Endothelial cell (in vitro differentiated cells): ENCODE data around the gene DCAF15. TPM values are rescaled to one million over a fixed set of nuclear protein-coding genes. Genes with fewer than 3 reads are reported as not detected.

Source experiments
- DNase-seq: peaks from one replicate; pipeline ENCODE4 v3.0.0; 2021; ENCODE audit warnings: low spot score
- H3K27ac Mint-ChIP-seq: one replicate; pipeline ENCODE4 v1.8.0; 2021; ENCODE audit warnings: mixed read lengths, inconsistent platforms; ENCODE audit not compliant: unreplicated experiment
- H3K27me3 Mint-ChIP-seq: one replicate; pipeline ENCODE4 v1.8.0; 2021; ENCODE audit warnings: mild to moderate bottlenecking, moderate library complexity, mixed read lengths, inconsistent platforms; ENCODE audit not compliant: unreplicated experiment
- H3K36me3 Mint-ChIP-seq: one replicate; pipeline ENCODE4 v1.8.0; 2021; ENCODE audit warnings: mild to moderate bottlenecking, low read depth, mixed read lengths, inconsistent platforms; ENCODE audit not compliant: unreplicated experiment
- H3K4me1 Mint-ChIP-seq: one replicate; pipeline ENCODE4 v1.8.0; 2021; ENCODE audit warnings: mild to moderate bottlenecking, mixed read lengths, inconsistent platforms; ENCODE audit not compliant: unreplicated experiment
- H3K4me3 Mint-ChIP-seq: one replicate; pipeline ENCODE4 v1.8.0; 2021; ENCODE audit warnings: mild to moderate bottlenecking, mixed read lengths, inconsistent platforms; ENCODE audit not compliant: unreplicated experiment
- H3K9me3 Mint-ChIP-seq: one replicate; pipeline ENCODE4 v1.8.0; 2021; ENCODE audit warnings: mixed read lengths, inconsistent platforms; ENCODE audit not compliant: unreplicated experiment
- total RNA-seq: library from RNA; stranded (reverse); fragmentation: NEBNext Ultra II Directional; extraction: Animal tissue kit (Norgen Biotek cat#: 25700); gene quantifications from one replicate; pipeline ENCODE4 v1.2.1, GENCODE V29; 2021; ENCODE audit not compliant: unreplicated experiment
- TF ChIP-seq, protein P1 (sequence below): fragments of 200-600 bp; sonication (generic); IDR thresholded peaks from one replicate; pipeline ENCODE4 v1.5.0; 2021; ENCODE audit warnings: antibody characterized with exemption; ENCODE audit not compliant: unreplicated experiment

DCAF15 gene
- total RNA-seq, 1 donor from 2014 or later, result 53.0 TPM

- H3K9me3 Mint-ChIP-seq, result no peaks in the 10 kb centered on the region
Measured at GRCh38 chr19:13946414-13946813, 5.9 kb upstream of the DCAF15 start.

GRCh38 chr19:13951043-13951442 lies 1.3 kb upstream of the DCAF15 start:
- no peak overlapping the region for H3K4me3 Mint-ChIP-seq
- H3K9me3 Mint-ChIP-seq, result no peaks in the 10 kb centered on the region
- no peak for DNase-seq
- peaks cover 5% of the 10 kb centered on the region for H3K4me1 Mint-ChIP-seq
- no peak overlapping the region for H3K27ac Mint-ChIP-seq
- TF ChIP-seq, protein P1, sequence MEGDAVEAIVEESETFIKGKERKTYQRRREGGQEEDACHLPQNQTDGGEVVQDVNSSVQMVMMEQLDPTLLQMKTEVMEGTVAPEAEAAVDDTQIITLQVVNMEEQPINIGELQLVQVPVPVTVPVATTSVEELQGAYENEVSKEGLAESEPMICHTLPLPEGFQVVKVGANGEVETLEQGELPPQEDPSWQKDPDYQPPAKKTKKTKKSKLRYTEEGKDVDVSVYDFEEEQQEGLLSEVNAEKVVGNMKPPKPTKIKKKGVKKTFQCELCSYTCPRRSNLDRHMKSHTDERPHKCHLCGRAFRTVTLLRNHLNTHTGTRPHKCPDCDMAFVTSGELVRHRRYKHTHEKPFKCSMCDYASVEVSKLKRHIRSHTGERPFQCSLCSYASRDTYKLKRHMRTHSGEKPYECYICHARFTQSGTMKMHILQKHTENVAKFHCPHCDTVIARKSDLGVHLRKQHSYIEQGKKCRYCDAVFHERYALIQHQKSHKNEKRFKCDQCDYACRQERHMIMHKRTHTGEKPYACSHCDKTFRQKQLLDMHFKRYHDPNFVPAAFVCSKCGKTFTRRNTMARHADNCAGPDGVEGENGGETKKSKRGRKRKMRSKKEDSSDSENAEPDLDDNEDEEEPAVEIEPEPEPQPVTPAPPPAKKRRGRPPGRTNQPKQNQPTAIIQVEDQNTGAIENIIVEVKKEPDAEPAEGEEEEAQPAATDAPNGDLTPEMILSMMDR, result no peak
- no peaks in the 10 kb centered on the region for H3K36me3 Mint-ChIP-seq
- peaks cover 6% of the 10 kb centered on the region for H3K27me3 Mint-ChIP-seq

More at GRCh38 chr19:13946414-13946813, 5.9 kb upstream of the DCAF15 start:
- no peak for DNase-seq
- Mint-ChIP-seq H3K4me1 (no peaks in the 10 kb centered on the region), H3K4me3 (no peak overlapping the region), H3K36me3 (no peaks in the 10 kb centered on the region), H3K27ac (no peak overlapping the region), H3K27me3 (peaks cover 3% of the 10 kb centered on the region)
- TF ChIP-seq, protein P1, result no peak

DNA sequence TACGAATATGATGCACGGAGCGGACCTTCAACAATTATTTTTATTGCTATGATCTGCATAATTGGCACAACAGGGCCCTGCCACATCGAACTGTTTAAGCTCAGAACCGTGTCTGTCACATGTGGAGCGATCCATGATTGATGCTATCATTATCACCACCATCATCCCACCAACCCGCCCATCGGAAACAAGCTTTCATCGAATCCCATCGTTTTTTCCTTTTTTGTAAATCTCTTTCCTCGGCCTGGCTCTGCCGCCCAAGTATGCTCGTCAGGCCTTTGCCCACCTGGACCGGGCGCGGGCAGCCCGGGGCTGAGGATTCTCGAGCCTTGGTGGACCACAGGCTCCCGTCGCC lies 533 bp upstream of the DCAF15 start:
- Mint-ChIP-seq H3K4me3 (peak overlapping the region; percentile 89), H3K27ac (peak overlapping the region; percentile 85), H3K4me1 (peaks cover 5% of the 10 kb centered on the region), H3K9me3 (no peaks in the 10 kb centered on the region), H3K27me3 (peaks cover 9% of the 10 kb centered on the region), H3K36me3 (no peaks in the 10 kb centered on the region)
- DNase-seq, result no peak
- TF ChIP-seq, protein P1, result no peak

- TF ChIP-seq, protein P1, result no peak
- no peak for DNase-seq
- peaks cover 3% of the 10 kb centered on the region for H3K36me3 Mint-ChIP-seq
- H3K27ac Mint-ChIP-seq, result no peak overlapping the region
- peak overlapping the region; percentile 90 for H3K4me3 Mint-ChIP-seq
- no peaks in the 10 kb centered on the region for H3K9me3 Mint-ChIP-seq
- peaks cover 5% of the 10 kb centered on the region for H3K4me1 Mint-ChIP-seq
- peaks cover 12% of the 10 kb centered on the region for H3K27me3 Mint-ChIP-seq
Measured at GRCh38 chr19:13952931-13953531, 722 bp downstream of the DCAF15 start.

DNA sequence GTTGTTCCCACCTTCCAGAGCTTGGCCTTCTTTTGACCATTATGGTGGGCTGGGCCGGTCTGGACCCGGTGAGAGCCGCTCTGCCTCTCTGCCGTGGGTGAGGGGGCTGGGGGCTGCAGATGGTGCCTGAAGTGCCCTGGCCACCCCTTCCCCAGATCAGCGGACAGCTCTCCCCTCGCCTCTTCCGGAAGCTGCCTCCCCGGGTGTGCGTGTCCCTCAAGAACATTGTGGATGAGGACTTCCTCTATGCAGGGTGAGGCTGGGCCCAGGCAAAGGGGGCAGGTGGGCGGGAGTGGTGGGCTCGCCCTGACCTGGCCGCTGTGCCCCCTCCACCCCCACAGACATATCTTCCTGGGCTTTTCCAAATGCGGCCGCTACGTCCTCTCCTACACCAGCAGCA lies 1.9 kb downstream of the DCAF15 start:
- H3K9me3 Mint-ChIP-seq, result no peaks in the 10 kb centered on the region
- DNase-seq, result no peak
- peaks cover 11% of the 10 kb centered on the region for H3K36me3 Mint-ChIP-seq
- H3K4me1 Mint-ChIP-seq, result peaks cover 5% of the 10 kb centered on the region
- peak overlapping the region; percentile 65 for H3K4me3 Mint-ChIP-seq
- H3K27me3 Mint-ChIP-seq, result peaks cover 16% of the 10 kb centered on the region
- TF ChIP-seq, protein P1, result no peak
- H3K27ac Mint-ChIP-seq, result no peak overlapping the region
